HL-60 (cell line): ENCODE data around the gene NUTM2D.
"Not testable (repeated sequence)": the region's sequence is repeated elsewhere in the genome, so short reads cannot be mapped to it uniquely, and the experiment has no call there.

ENCODE experiments used
- CTCF ChIP-seq: IDR thresholded peaks from one replicate; pipeline ENCODE4 v1.5.1; 2011; ENCODE audit warnings: low read length, control low read depth, inconsistent platforms; ENCODE audit not compliant: insufficient read depth
- GABPA ChIP-seq: IDR thresholded peaks from 2 replicates; pipeline ENCODE4 v1.6.1; 2012; ENCODE audit warnings: low read depth
- POLR2AphosphoS5 ChIP-seq: IDR thresholded peaks from 2 replicates; pipeline ENCODE4 v1.6.1; 2012; ENCODE audit warnings: low read depth
- REST ChIP-seq: IDR thresholded peaks from 2 replicates; pipeline ENCODE4 v1.6.1; 2012; ENCODE audit warnings: low read depth; ENCODE audit not compliant: insufficient replicate concordance
- SPI1 ChIP-seq: IDR thresholded peaks from 2 replicates; pipeline ENCODE4 v1.6.1; 2012; ENCODE audit warnings: low read depth, mild to moderate bottlenecking, borderline replicate concordance

GRCh38 chr10:87396206-87396605, 38.7 kb downstream of the NUTM2D start:
- not testable (repeated sequence) for TF ChIP-seq CTCF, POLR2AphosphoS5, GABPA, REST, SPI1
